ENCODE measurements around the gene SORBS2.
"Not testable (repeated sequence)": the region's sequence is repeated elsewhere in the genome, so short reads cannot be mapped to it uniquely, and the experiment has no call there.

The SORBS2 gene

GRCh38 chr4:185734214-185734613 lies 77.8 kb downstream of the SORBS2 start:
- no peak for DNase-seq

GRCh38 chr4:185730849-185731608 lies 81.0 kb downstream of the SORBS2 start:
- DNase-seq, result no peak

GRCh38 chr4:185730387-185730786 lies 81.6 kb downstream of the SORBS2 start:
- no peak for DNase-seq

- no peak for DNase-seq
Observed at GRCh38 chr4:185729391-185729804, 82.6 kb downstream of the SORBS2 start.

GRCh38 chr4:185728893-185729292 lies 83.1 kb downstream of the SORBS2 start:
- no peak for DNase-seq

GRCh38 chr4:185726931-185727330 lies 85.1 kb downstream of the SORBS2 start:
- no peak for DNase-seq

- DNase-seq, result no peak
Observed at GRCh38 chr4:185723631-185724260, 88.2 kb downstream of the SORBS2 start.

GRCh38 chr4:185722029-185722316 lies 90.0 kb downstream of the SORBS2 start:
- no peak for DNase-seq

- no peak for DNase-seq
Observed at GRCh38 chr4:185721190-185722028, 90.6 kb downstream of the SORBS2 start.

GRCh38 chr4:185719500-185719858 lies 92.5 kb downstream of the SORBS2 start:
- DNase-seq, result no peak

- DNase-seq, result no peak
Observed at GRCh38 chr4:185718578-185719499, 93.2 kb downstream of the SORBS2 start.

- no peak for DNase-seq
Observed at GRCh38 chr4:185717377-185717741, 94.6 kb downstream of the SORBS2 start.

- no peak for DNase-seq
Observed at GRCh38 chr4:185716577-185717376, 95.2 kb downstream of the SORBS2 start.

GRCh38 chr4:185716141-185716551 lies 95.8 kb downstream of the SORBS2 start:
- DNase-seq, result no peak

- DNase-seq, result not testable (repeated sequence)
Observed at GRCh38 chr4:185714524-185714923, 97.5 kb downstream of the SORBS2 start.

GRCh38 chr4:185713731-185714130 lies 98.3 kb downstream of the SORBS2 start:
- no peak for DNase-seq

GRCh38 chr4:185713272-185713671 lies 98.7 kb downstream of the SORBS2 start:
- DNase-seq, result no peak

- no peak for DNase-seq
Observed at GRCh38 chr4:185712350-185713024, 99.5 kb downstream of the SORBS2 start.

GRCh38 chr4:185711726-185712125 lies 100.3 kb downstream of the SORBS2 start:
- no peak for DNase-seq

- no peak for DNase-seq
Observed at GRCh38 chr4:185710487-185710995, 101.5 kb downstream of the SORBS2 start.

GRCh38 chr4:185709802-185710486 lies 102.0 kb downstream of the SORBS2 start:
- no peak for DNase-seq

Data from activated CD8-positive, alpha-beta memory T cell treated with anti-CD3 and anti-CD28 coated beads, Interleukin-2, amount 50 U/mL, for 48 hours (primary cell).